ENCODE results near the gene LBP. TPM values are rescaled to one million over a fixed set of nuclear protein-coding genes. Genes with fewer than 3 reads are reported as not detected.

The LBP gene
- polyA plus RNA-seq (2013) = not detected

- Histone ChIP-seq H3K27ac (ENCODE audit: insufficient read depth in 1 of 2, low read depth in 1 of 2, low read length in 2 of 2, poor library complexity in 1 of 2, severe bottlenecking in 2 of 2) (no peak within 1 kb of the TSS), H3K4me1 (ENCODE audit: control extremely low read depth in 1 of 4, control insufficient read depth in 4 of 4, insufficient read depth in 4 of 4, low read length in 3 of 4) (no peaks in the 10 kb centered on the region), H3K36me3 (ENCODE audit: control insufficient read depth in 4 of 4, insufficient read depth in 4 of 4, low read length in 3 of 4) (no peaks in the 10 kb centered on the region), H3K27me3 (replicated peaks in 2 of 5; ENCODE audit: control insufficient read depth in 4 of 5, insufficient read depth in 5 of 5, low read length in 4 of 5) (peaks cover 0 to 16% (median 10%) of the 10 kb centered on the region in 5 experiments), H3K4me3 (ENCODE audit: control insufficient read depth in 1 of 7, extremely low read depth in 1 of 7, insufficient read depth in 4 of 7, low read depth in 2 of 7, low read length in 6 of 7) (no peak within 1 kb of the TSS), H3K9me3 (ENCODE audit: control extremely low read depth in 1 of 5, control insufficient read depth in 4 of 5, insufficient read depth in 2 of 5, low read depth in 1 of 5, low read length in 4 of 5) (no peaks in the 10 kb centered on the region)
- DNase-seq = no peak
- CTCF ChIA-PET = no interaction called here
- WGBS (ENCODE audit: insufficient coverage) = 98% methylated on average over 8 of the region's 8 CpGs
- POLR2A ChIA-PET = no interaction called here
Measured at GRCh38 chr20:38346247-38346651, at the start of gene LBP. TSS of gene LBP (plus strand) at chr20:38346482. CDS start at chr20:38346517, 35 bp downstream.

GRCh38 chr20:38297916-38298674 lies 48.2 kb upstream of the LBP start:
- ChIA-PET POLR2A (no interaction called here), CTCF (no interaction called here)
- Histone ChIP-seq H3K27me3 (replicated peaks in 2 of 5; ENCODE audit: control insufficient read depth in 4 of 5, insufficient read depth in 5 of 5, low read length in 4 of 5) (peaks cover 4 to 89% (median 39%) of the 10 kb centered on the region in 5 experiments), H3K36me3 (ENCODE audit: control insufficient read depth in 4 of 4, insufficient read depth in 4 of 4, low read length in 3 of 4) (no peaks in the 10 kb centered on the region), H3K4me1 (ENCODE audit: control extremely low read depth in 1 of 4, control insufficient read depth in 4 of 4, insufficient read depth in 4 of 4, low read length in 3 of 4) (peaks cover 5 to 13% (median 8%) of the 10 kb centered on the region in 4 experiments), H3K9me3 (ENCODE audit: control extremely low read depth in 1 of 5, control insufficient read depth in 4 of 5, insufficient read depth in 2 of 5, low read depth in 1 of 5, low read length in 4 of 5) (peaks cover 0 to 2% (median 0%) of the 10 kb centered on the region in 5 experiments), H3K4me3 (ENCODE audit: control insufficient read depth in 1 of 7, extremely low read depth in 1 of 7, insufficient read depth in 4 of 7, low read depth in 2 of 7, low read length in 6 of 7) (no peak overlapping the region), H3K27ac (ENCODE audit: insufficient read depth in 1 of 2, low read depth in 1 of 2, low read length in 2 of 2, poor library complexity in 1 of 2, severe bottlenecking in 2 of 2) (no peak overlapping the region)
- 86% methylated on average over 7 of the region's 7 CpGs for WGBS (ENCODE audit: insufficient coverage)
- no peak for DNase-seq

GRCh38 chr20:38298768-38299288 lies 47.5 kb upstream of the LBP start:
- Histone ChIP-seq H3K36me3 (ENCODE audit: control insufficient read depth in 4 of 4, insufficient read depth in 4 of 4, low read length in 3 of 4) (no peaks in the 10 kb centered on the region), H3K9me3 (ENCODE audit: control extremely low read depth in 1 of 5, control insufficient read depth in 4 of 5, insufficient read depth in 2 of 5, low read depth in 1 of 5, low read length in 4 of 5) (peaks cover 0 to 2% (median 0%) of the 10 kb centered on the region in 5 experiments), H3K27ac (ENCODE audit: insufficient read depth in 1 of 2, low read depth in 1 of 2, low read length in 2 of 2, poor library complexity in 1 of 2, severe bottlenecking in 2 of 2) (no peak overlapping the region), H3K4me1 (ENCODE audit: control extremely low read depth in 1 of 4, control insufficient read depth in 4 of 4, insufficient read depth in 4 of 4, low read length in 3 of 4) (peaks cover 11 to 21% (median 15%) of the 10 kb centered on the region in 4 experiments), H3K4me3 (ENCODE audit: control insufficient read depth in 1 of 7, extremely low read depth in 1 of 7, insufficient read depth in 4 of 7, low read depth in 2 of 7, low read length in 6 of 7) (no peak overlapping the region), H3K27me3 (replicated peaks in 2 of 5; ENCODE audit: control insufficient read depth in 4 of 5, insufficient read depth in 5 of 5, low read length in 4 of 5) (peaks cover 4 to 87% (median 41%) of the 10 kb centered on the region in 5 experiments)
- ChIA-PET CTCF (no interaction called here), POLR2A (no interaction called here)
- peak; percentile 29 to 78 (median 75) for DNase-seq
- 15% methylated on average over 13 of the region's 13 CpGs for WGBS (ENCODE audit: insufficient coverage)

GRCh38 chr20:38299963-38300362 lies 46.3 kb upstream of the LBP start:
- DNase-seq = no peak
- peaks cover 11 to 29% (median 25%) of the 10 kb centered on the region in 4 experiments for H3K4me1 ChIP-seq (ENCODE audit: control extremely low read depth in 1 of 4, control insufficient read depth in 4 of 4, insufficient read depth in 4 of 4, low read length in 3 of 4)
- WGBS (ENCODE audit: insufficient coverage) = 90% methylated on average over 6 of the region's 6 CpGs
- POLR2A ChIA-PET = interaction anchor here (0.5 kb wide), 1 partner anchor 540 kb away, joined by 3 read pairs; no protein-coding TSS in a partner anchor
- peaks cover 0 to 2% (median 0%) of the 10 kb centered on the region in 5 experiments for H3K9me3 ChIP-seq (ENCODE audit: control extremely low read depth in 1 of 5, control insufficient read depth in 4 of 5, insufficient read depth in 2 of 5, low read depth in 1 of 5, low read length in 4 of 5)
- peaks cover 4 to 76% (median 41%) of the 10 kb centered on the region in 5 experiments for H3K27me3 ChIP-seq (replicated peaks in 2 of 5; ENCODE audit: control insufficient read depth in 4 of 5, insufficient read depth in 5 of 5, low read length in 4 of 5)
- no peaks in the 10 kb centered on the region for H3K36me3 ChIP-seq (ENCODE audit: control insufficient read depth in 4 of 4, insufficient read depth in 4 of 4, low read length in 3 of 4)
- no peak overlapping the region for H3K4me3 ChIP-seq (ENCODE audit: control insufficient read depth in 1 of 7, extremely low read depth in 1 of 7, insufficient read depth in 4 of 7, low read depth in 2 of 7, low read length in 6 of 7)
- CTCF ChIA-PET = no interaction called here
- H3K27ac ChIP-seq (ENCODE audit: insufficient read depth in 1 of 2, low read depth in 1 of 2, low read length in 2 of 2, poor library complexity in 1 of 2, severe bottlenecking in 2 of 2) = no peak overlapping the region

GRCh38 chr20:38300438-38300837 lies 45.8 kb upstream of the LBP start:
- WGBS (ENCODE audit: insufficient coverage) = 100% methylated on average over 2 of the region's 4 CpGs
- Histone ChIP-seq H3K27ac (ENCODE audit: insufficient read depth in 1 of 2, low read depth in 1 of 2, low read length in 2 of 2, poor library complexity in 1 of 2, severe bottlenecking in 2 of 2) (no peak overlapping the region), H3K27me3 (replicated peaks in 2 of 5; ENCODE audit: control insufficient read depth in 4 of 5, insufficient read depth in 5 of 5, low read length in 4 of 5) (peaks cover 4 to 76% (median 37%) of the 10 kb centered on the region in 5 experiments), H3K4me1 (ENCODE audit: control extremely low read depth in 1 of 4, control insufficient read depth in 4 of 4, insufficient read depth in 4 of 4, low read length in 3 of 4) (peaks cover 13 to 33% (median 27%) of the 10 kb centered on the region in 4 experiments), H3K9me3 (ENCODE audit: control extremely low read depth in 1 of 5, control insufficient read depth in 4 of 5, insufficient read depth in 2 of 5, low read depth in 1 of 5, low read length in 4 of 5) (peaks cover 0 to 2% (median 0%) of the 10 kb centered on the region in 5 experiments), H3K4me3 (ENCODE audit: control insufficient read depth in 1 of 7, extremely low read depth in 1 of 7, insufficient read depth in 4 of 7, low read depth in 2 of 7, low read length in 6 of 7) (no peak overlapping the region), H3K36me3 (ENCODE audit: control insufficient read depth in 4 of 4, insufficient read depth in 4 of 4, low read length in 3 of 4) (no peaks in the 10 kb centered on the region)
- ChIA-PET CTCF (no interaction called here), POLR2A (interaction anchor here (0.5 kb wide), 1 partner anchor 539 kb away, joined by 3 read pairs; no protein-coding TSS in a partner anchor)
- no peak for DNase-seq

GRCh38 chr20:38301309-38301708 lies 45.0 kb upstream of the LBP start:
- H3K27me3 ChIP-seq (replicated peaks in 2 of 5; ENCODE audit: control insufficient read depth in 4 of 5, insufficient read depth in 5 of 5, low read length in 4 of 5) = peaks cover 4 to 75% (median 33%) of the 10 kb centered on the region in 5 experiments
- POLR2A ChIA-PET = no interaction called here
- H3K27ac ChIP-seq (ENCODE audit: insufficient read depth in 1 of 2, low read depth in 1 of 2, low read length in 2 of 2, poor library complexity in 1 of 2, severe bottlenecking in 2 of 2) = no peak overlapping the region
- CTCF ChIA-PET = no interaction called here
- H3K36me3 ChIP-seq (ENCODE audit: control insufficient read depth in 4 of 4, insufficient read depth in 4 of 4, low read length in 3 of 4) = no peaks in the 10 kb centered on the region
- H3K4me3 ChIP-seq (ENCODE audit: control insufficient read depth in 1 of 7, extremely low read depth in 1 of 7, insufficient read depth in 4 of 7, low read depth in 2 of 7, low read length in 6 of 7) = no peak overlapping the region
- DNase-seq = no peak
- H3K9me3 ChIP-seq (ENCODE audit: control extremely low read depth in 1 of 5, control insufficient read depth in 4 of 5, insufficient read depth in 2 of 5, low read depth in 1 of 5, low read length in 4 of 5) = peaks cover 0 to 2% (median 0%) of the 10 kb centered on the region in 5 experiments
- WGBS (ENCODE audit: insufficient coverage) = 100% methylated on average over 1 of the region's 3 CpGs
- H3K4me1 ChIP-seq (ENCODE audit: control extremely low read depth in 1 of 4, control insufficient read depth in 4 of 4, insufficient read depth in 4 of 4, low read length in 3 of 4) = peaks cover 14 to 33% (median 27%) of the 10 kb centered on the region in 4 experiments

GRCh38 chr20:38302786-38303185 lies 43.5 kb upstream of the LBP start:
- no peaks in the 10 kb centered on the region for H3K36me3 ChIP-seq (ENCODE audit: control insufficient read depth in 4 of 4, insufficient read depth in 4 of 4, low read length in 3 of 4)
- POLR2A ChIA-PET = no interaction called here
- no peak for DNase-seq
- CTCF ChIA-PET = interaction anchor here (0.9 to 1.2 kb wide), 3 partner anchors 16 to 266 kb away, joined by 3 read pairs; no protein-coding TSS in a partner anchor
- WGBS (ENCODE audit: insufficient coverage) = 18% methylated on average over 8 of the region's 11 CpGs
- no peak overlapping the region for H3K27ac ChIP-seq (ENCODE audit: insufficient read depth in 1 of 2, low read depth in 1 of 2, low read length in 2 of 2, poor library complexity in 1 of 2, severe bottlenecking in 2 of 2)
- peaks cover 14 to 39% (median 28%) of the 10 kb centered on the region in 4 experiments for H3K4me1 ChIP-seq (ENCODE audit: control extremely low read depth in 1 of 4, control insufficient read depth in 4 of 4, insufficient read depth in 4 of 4, low read length in 3 of 4)
- H3K4me3 ChIP-seq (ENCODE audit: control insufficient read depth in 1 of 7, extremely low read depth in 1 of 7, insufficient read depth in 4 of 7, low read depth in 2 of 7, low read length in 6 of 7) = no peak overlapping the region
- H3K9me3 ChIP-seq (ENCODE audit: control extremely low read depth in 1 of 5, control insufficient read depth in 4 of 5, insufficient read depth in 2 of 5, low read depth in 1 of 5, low read length in 4 of 5) = peaks cover 0 to 2% (median 0%) of the 10 kb centered on the region in 5 experiments
- H3K27me3 ChIP-seq (replicated peaks in 2 of 5; ENCODE audit: control insufficient read depth in 4 of 5, insufficient read depth in 5 of 5, low read length in 4 of 5) = peaks cover 4 to 84% (median 39%) of the 10 kb centered on the region in 5 experiments
